ENCODE measurements around the gene CLEC12A. TPM values are rescaled to one million over a fixed set of nuclear protein-coding genes. Genes with fewer than 3 reads are reported as not detected.

CLEC12A gene
- under 1 TPM in 3 of 8 experiments, not detected in 5; 0.20 to 0.71 (median 0.37) TPM for total RNA-seq

DNA sequence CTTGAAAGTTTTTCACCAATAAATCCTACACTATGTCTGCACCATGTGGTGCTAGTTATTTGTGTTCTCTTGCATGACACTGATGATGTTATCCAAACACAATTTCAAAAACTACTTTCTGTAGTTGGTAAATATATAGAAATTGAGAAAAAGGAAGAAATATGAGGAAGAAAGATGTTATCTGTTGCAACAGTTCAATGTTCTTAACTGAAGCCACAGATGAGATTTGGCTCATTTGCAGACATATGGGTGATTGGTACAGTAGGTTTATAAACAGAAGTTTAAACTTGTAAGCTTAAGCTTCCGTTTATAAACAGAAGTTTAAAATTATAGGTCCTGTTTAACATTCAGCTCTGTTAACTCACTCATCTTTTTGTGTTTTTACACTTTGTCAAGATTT, at the start of gene CLEC12A:
Gene CLEC12A, plus strand, starts transcription at position 229 of the 400 bp plus-strand sequence. CDS start 188 bp downstream, outside the sequence.
- no peak within 1 kb of the TSS for H3K27ac ChIP-seq
- in situ Hi-C loops (cut with MboI; ENCODE audit: low pct_unique_long_range_greater_than_20kb in 2 of 9, low sequenced_read_pairs in 9 of 9, unreplicated experiment in 9 of 9) = no loop called here
- no peaks in the 10 kb centered on the region for H3K4me1 ChIP-seq (replicated peaks in 1 of 2)
- ATAC-seq (replicated peaks in 6 of 8) = no peak
- no peak within 1 kb of the TSS for H3K4me3 ChIP-seq
- 8 to 100% (median 60%) methylated on average over 1 of the region's 1 CpG; no CpG with 5 or more reads in 1 of the 10 experiments for WGBS, 10 experiments

DNA sequence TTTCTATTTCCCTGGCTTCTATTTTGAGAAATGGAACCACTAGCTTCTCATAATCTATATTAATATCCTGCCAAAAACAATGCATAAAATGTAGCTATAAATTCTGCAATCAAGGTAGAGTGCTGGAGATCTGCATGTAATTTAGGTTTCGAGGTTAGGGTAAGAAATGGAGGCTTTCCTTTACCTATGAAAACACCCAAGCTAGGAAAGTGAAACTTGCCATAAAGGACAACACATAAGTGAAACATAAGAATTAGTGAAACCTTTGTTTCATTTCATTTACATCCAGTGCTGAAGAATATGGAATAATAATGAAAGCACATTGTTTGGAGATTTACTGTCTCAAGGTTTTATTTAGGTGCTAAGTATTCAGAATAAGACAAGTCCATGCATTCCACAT, 48.8 kb upstream of the CLEC12A start:
- Histone ChIP-seq H3K4me1 (replicated peaks in 1 of 2) (no peaks in the 10 kb centered on the region), H3K27ac (no peak overlapping the region), H3K4me3 (no peak overlapping the region)
- ATAC-seq (replicated peaks in 6 of 8) = no peak
- WGBS, 10 experiments = 46 to 100% (median 86%) methylated on average over 1 of the region's 1 CpG; no CpG with 5 or more reads in 1 of the 10 experiments
- in situ Hi-C loops (cut with MboI; ENCODE audit: low pct_unique_long_range_greater_than_20kb in 2 of 9, low sequenced_read_pairs in 9 of 9, unreplicated experiment in 9 of 9) = no loop called here

DNA sequence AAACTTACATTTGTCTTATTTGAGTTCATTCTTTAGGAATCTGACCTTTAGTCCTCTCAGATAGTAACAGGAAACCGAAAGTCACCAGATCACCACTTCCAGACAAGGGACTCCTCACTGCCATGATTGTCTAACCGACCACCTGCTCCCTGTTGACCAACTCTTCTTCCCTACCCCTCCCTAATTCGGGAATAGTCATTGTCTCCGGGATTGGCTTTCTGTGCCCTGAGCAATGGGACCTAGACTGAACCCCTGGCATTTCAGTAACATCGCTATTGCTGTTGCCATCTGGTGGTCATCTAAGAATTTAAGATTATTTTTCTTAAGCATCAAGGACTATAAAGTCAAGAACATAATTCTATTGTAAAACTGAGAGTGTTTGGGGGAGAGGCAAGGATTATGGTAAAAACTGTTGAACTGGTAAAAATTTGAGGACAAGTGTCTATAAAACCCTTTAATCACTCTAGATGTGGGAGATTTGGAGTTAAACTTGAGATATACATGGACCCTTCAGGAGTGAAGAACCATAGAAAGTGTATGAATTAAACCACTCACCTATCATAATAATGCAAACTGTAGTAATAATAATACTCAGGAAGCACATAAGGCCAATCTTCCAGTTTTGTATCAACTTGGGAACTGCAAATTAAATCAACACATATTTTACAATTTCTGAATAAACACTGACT, 45.4 kb upstream of the CLEC12A start:
- Histone ChIP-seq H3K27ac (no peak overlapping the region), H3K4me3 (no peak overlapping the region), H3K4me1 (replicated peaks in 1 of 2) (no peaks in the 10 kb centered on the region)
- 0 to 46% (median 28%) methylated on average over 1 to 5 of the region's 5 CpGs; no CpG with 5 or more reads in 2 of the 10 experiments for WGBS, 10 experiments
- in situ Hi-C loops (cut with MboI; ENCODE audit: low pct_unique_long_range_greater_than_20kb in 2 of 9, low sequenced_read_pairs in 9 of 9, unreplicated experiment in 9 of 9) = loop anchor here in 3 of 9 experiments (25.0 kb wide), 2 partner anchors 114 to 211 kb away; partner anchors contain the start of gene CLEC7A (in 2 of the 3)
- peak in 4 of 8 experiments; percentile 24 to 73 (median 63) for ATAC-seq (replicated peaks in 6 of 8)

DNA sequence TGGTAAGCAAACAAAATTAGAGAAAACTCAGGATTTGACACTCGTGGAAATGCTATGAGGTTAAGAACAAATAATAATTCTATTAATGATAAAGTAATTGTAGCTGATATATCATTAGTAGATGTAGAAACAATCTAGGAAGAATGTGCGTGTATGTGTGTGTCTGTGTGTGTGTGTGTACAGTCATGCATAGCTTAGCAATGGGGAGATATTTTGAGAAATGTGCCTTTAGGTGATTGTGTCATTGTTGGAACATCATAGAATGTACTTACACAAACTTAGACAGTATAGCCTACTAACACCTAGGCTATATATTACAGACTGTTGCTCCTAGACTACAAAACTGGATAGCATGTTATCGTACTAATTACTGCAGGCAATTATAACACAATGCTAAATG, 44.3 kb upstream of the CLEC12A start:
- WGBS, 10 experiments = 14 to 100% (median 69%) methylated on average over 1 to 3 of the region's 3 CpGs
- in situ Hi-C loops (cut with MboI; ENCODE audit: low pct_unique_long_range_greater_than_20kb in 2 of 9, low sequenced_read_pairs in 9 of 9, unreplicated experiment in 9 of 9) = loop anchor here in 3 of 9 experiments (25.0 kb wide), 2 partner anchors 115 to 210 kb away; partner anchors contain the start of gene CLEC7A (in 2 of the 3)
- no peak overlapping the region for H3K4me3 ChIP-seq
- no peaks in the 10 kb centered on the region for H3K4me1 ChIP-seq (replicated peaks in 1 of 2)
- ATAC-seq (replicated peaks in 6 of 8) = no peak
- no peak overlapping the region for H3K27ac ChIP-seq

DNA sequence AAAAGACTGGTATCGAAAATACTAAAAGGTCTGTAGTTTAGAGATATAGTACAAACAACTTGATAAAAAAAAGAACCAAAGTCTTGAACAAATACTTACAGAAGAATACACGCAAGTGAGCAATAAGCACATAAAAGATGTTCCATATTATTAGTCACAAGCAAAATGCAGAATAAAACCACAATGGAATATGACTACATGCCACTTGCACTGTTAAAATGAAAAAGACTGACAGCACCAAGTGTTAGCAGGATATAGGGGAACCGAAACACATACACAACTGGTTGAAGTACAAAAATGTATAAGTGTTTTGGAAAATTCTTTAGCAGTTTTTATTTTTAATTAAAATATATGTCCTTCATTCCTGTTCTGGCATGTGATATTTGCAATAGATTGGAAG, 42.6 kb upstream of the CLEC12A start:
- no peaks in the 10 kb centered on the region for H3K4me1 ChIP-seq (replicated peaks in 1 of 2)
- H3K4me3 ChIP-seq = no peak overlapping the region
- in situ Hi-C loops (cut with MboI; ENCODE audit: low pct_unique_long_range_greater_than_20kb in 2 of 9, low sequenced_read_pairs in 9 of 9, unreplicated experiment in 9 of 9) = loop anchor here in 3 of 9 experiments (25.0 kb wide), 2 partner anchors 116 to 209 kb away; partner anchors contain the start of gene CLEC7A (in 2 of the 3)
- ATAC-seq (replicated peaks in 6 of 8) = peak in 1 of 8 experiments; percentile 31
- no peak overlapping the region for H3K27ac ChIP-seq
- WGBS, 10 experiments = 1 to 96% (median 80%) methylated on average over 2 to 3 of the region's 3 CpGs

DNA sequence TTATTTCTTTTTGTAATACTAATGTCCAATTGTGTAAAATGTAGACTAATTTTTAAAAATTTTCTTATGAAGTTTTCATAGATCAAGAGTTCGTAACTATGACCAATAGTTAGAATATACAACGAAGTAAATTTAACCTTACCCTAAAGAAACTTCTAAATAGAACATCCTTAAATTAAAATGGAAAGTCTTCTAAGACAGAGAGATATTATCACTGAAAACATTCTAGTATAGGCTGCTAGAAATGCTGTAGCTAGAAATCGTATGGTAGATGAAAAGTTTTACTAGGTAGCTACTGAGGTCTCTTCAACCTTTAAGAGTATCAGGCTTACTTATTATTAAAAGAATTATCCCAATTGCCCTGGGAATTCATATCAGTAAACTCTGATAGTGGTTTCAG, 40.0 kb upstream of the CLEC12A start:
- in situ Hi-C loops (cut with MboI; ENCODE audit: low pct_unique_long_range_greater_than_20kb in 2 of 9, low sequenced_read_pairs in 9 of 9, unreplicated experiment in 9 of 9) = loop anchor here in 3 of 9 experiments (25.0 kb wide), 2 partner anchors 119 to 206 kb away; partner anchors contain the start of gene CLEC7A (in 2 of the 3)
- ATAC-seq (replicated peaks in 6 of 8) = no peak
- no peak overlapping the region for H3K27ac ChIP-seq
- H3K4me1 ChIP-seq (replicated peaks in 1 of 2) = no peaks in the 10 kb centered on the region
- 0 to 88% (median 81%) methylated on average over 2 to 3 of the region's 3 CpGs for WGBS, 10 experiments
- H3K4me3 ChIP-seq = no peak overlapping the region

DNA sequence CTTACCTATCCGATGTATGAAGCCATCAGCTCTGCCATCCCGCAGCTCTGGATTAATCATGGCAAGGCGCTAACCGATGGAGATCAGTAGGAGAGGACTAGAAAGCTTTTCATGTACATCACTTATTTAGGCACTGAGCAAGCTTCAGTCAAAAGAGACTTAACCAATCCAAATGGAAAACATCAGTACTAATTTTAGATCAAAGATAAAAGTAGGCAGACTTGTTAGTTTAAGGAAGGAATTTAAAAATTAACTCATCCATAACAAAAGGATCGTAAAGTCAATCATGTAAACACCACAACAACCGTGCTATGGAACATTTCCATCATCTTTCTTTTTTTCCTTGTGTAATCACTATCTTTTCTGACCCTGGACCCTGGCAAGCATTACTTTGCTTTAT, 38.9 kb upstream of the CLEC12A start, which contains the start of gene CLEC2A:
Gene CLEC2A, minus strand, starts transcription at position 101 of the 400 bp plus-strand sequence. Its CDS starts 41 bp downstream, at position 60.
- 25 to 98% (median 89%) methylated on average over 2 to 6 of the region's 6 CpGs; no CpG with 5 or more reads in 1 of the 10 experiments for WGBS, 10 experiments
- no peak for ATAC-seq (replicated peaks in 6 of 8)
- Histone ChIP-seq H3K4me3 (no peak within 1 kb of the TSS), H3K27ac (no peak within 1 kb of the TSS), H3K4me1 (replicated peaks in 1 of 2) (no peaks in the 10 kb centered on the region)
- in situ Hi-C loops (cut with MboI; ENCODE audit: low pct_unique_long_range_greater_than_20kb in 2 of 9, low sequenced_read_pairs in 9 of 9, unreplicated experiment in 9 of 9) = loop anchor here in 3 of 9 experiments (25.0 kb wide), 2 partner anchors 120 to 205 kb away; partner anchors contain the start of gene CLEC7A (in 2 of the 3)

DNA sequence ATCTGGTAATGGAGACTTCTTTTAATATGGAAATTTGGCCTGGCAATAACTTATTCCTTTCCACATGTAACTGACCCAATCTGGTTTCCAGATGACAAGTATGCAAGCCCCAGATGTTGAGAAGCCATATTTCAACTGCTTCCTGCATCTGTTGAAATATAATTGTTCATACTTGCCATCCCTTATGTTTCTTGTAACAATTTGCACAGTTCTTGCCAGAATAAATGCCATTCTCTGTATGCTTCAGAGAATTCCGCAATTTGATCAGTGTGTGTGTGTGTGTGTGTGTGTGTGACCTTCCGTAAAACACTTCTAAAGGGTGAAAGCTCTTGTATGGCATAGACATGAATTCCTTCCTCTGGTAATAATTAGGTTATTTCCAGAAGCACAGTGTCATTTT, 37.3 kb upstream of the CLEC12A start:
- in situ Hi-C loops (cut with MboI; ENCODE audit: low pct_unique_long_range_greater_than_20kb in 2 of 9, low sequenced_read_pairs in 9 of 9, unreplicated experiment in 9 of 9) = loop anchor here in 3 of 9 experiments (25.0 kb wide), 2 partner anchors 122 to 203 kb away; partner anchors contain the start of gene CLEC7A (in 2 of the 3)
- 0 to 100% (median 100%) methylated on average over 1 to 2 of the region's 2 CpGs; no CpG with 5 or more reads in 4 of the 10 experiments for WGBS, 10 experiments
- no peak overlapping the region for H3K4me3 ChIP-seq
- peak in 3 of 8 experiments; percentile 77 to 83 (median 78) for ATAC-seq (replicated peaks in 6 of 8)
- H3K4me1 ChIP-seq (replicated peaks in 1 of 2) = no peaks in the 10 kb centered on the region
- H3K27ac ChIP-seq = no peak overlapping the region

DNA sequence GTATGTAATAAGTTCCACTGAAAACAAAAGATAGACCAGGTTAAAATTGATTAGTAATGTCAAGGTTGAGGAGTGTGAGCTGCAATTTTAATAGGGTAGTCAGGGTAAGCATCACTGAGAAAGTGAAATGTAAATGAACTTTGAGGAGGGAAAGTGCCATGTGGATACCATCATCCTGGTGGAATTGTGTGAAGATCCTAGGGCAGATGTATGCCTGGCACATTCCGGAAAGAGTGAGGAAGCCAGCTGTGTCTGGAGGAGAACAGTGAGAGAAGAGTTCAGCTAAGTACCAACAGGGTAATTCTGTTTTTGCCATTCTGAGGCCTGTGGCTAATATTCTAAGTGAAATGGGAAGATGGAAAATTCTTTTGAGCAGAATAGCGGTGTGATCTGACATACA, 36.2 kb upstream of the CLEC12A start:
- in situ Hi-C loops (cut with MboI; ENCODE audit: low pct_unique_long_range_greater_than_20kb in 2 of 9, low sequenced_read_pairs in 9 of 9, unreplicated experiment in 9 of 9) = loop anchor here in 3 of 9 experiments (25.0 kb wide), 2 partner anchors 123 to 202 kb away; partner anchors contain the start of gene CLEC7A (in 2 of the 3)
- no peak overlapping the region for H3K4me3 ChIP-seq
- H3K4me1 ChIP-seq (replicated peaks in 1 of 2) = no peaks in the 10 kb centered on the region
- H3K27ac ChIP-seq = no peak overlapping the region
- WGBS, 10 experiments = 60 to 100% (median 88%) methylated on average over 1 to 2 of the region's 2 CpGs; no CpG with 5 or more reads in 1 of the 10 experiments
- ATAC-seq (replicated peaks in 6 of 8) = no peak

DNA sequence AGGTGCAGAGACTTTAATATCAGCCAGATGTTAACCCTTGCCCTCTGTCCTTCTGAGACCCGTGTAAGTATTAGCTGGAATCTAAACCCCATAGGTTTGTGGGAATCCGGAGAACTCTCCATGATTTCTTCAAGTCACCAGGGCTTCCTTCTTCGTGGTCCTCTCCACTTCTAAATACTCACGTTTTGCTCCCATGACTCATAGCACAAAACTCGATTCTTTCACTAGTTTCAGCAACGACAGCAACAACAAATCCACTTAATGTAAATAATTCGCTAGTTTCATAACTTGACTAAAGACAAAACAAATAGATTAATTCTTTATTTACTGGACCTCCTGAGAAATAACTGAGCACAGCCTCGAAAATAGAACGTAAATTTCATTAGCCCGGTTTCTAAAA, 34.6 kb upstream of the CLEC12A start:
- ATAC-seq (replicated peaks in 6 of 8) = no peak
- in situ Hi-C loops (cut with MboI; ENCODE audit: low pct_unique_long_range_greater_than_20kb in 2 of 9, low sequenced_read_pairs in 9 of 9, unreplicated experiment in 9 of 9) = loop anchor here in 3 of 9 experiments (25.0 kb wide), 2 partner anchors 124 to 201 kb away; partner anchors contain the start of gene CLEC7A (in 2 of the 3)
- no peak overlapping the region for H3K27ac ChIP-seq
- no peak overlapping the region for H3K4me3 ChIP-seq
- 36 to 94% (median 89%) methylated on average over 1 to 10 of the region's 10 CpGs; no CpG with 5 or more reads in 1 of the 10 experiments for WGBS, 10 experiments
- H3K4me1 ChIP-seq (replicated peaks in 1 of 2) = no peaks in the 10 kb centered on the region

DNA sequence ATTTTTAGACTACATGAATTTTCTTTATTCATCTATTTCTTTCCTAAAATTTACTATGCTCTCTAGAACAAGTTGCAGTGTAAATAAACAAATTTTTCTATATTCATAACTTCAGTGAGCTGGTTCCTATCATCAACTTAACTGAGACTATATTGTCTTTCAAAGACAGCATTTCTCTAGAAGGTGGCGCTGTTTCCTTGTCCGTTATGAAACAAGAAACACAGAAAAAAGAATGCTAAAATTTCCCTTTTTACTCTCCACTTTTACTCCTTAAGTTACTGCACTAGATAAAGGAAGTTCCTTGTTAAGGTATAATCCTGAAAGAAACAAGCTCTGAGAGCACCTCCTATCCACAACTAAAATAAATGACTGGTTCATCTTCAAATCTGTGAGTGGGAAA, 30.8 kb upstream of the CLEC12A start:
- Histone ChIP-seq H3K4me3 (no peak overlapping the region), H3K4me1 (replicated peaks in 1 of 2) (no peaks in the 10 kb centered on the region), H3K27ac (no peak overlapping the region)
- ATAC-seq (replicated peaks in 6 of 8) = no peak
- WGBS, 10 experiments = 15 to 85% (median 55%) methylated on average over 2 of the region's 2 CpGs
- in situ Hi-C loops (cut with MboI; ENCODE audit: low pct_unique_long_range_greater_than_20kb in 2 of 9, low sequenced_read_pairs in 9 of 9, unreplicated experiment in 9 of 9) = loop anchor here in 3 of 9 experiments (25.0 kb wide), 2 partner anchors 128 to 197 kb away; partner anchors contain the start of gene CLEC7A (in 2 of the 3)

DNA sequence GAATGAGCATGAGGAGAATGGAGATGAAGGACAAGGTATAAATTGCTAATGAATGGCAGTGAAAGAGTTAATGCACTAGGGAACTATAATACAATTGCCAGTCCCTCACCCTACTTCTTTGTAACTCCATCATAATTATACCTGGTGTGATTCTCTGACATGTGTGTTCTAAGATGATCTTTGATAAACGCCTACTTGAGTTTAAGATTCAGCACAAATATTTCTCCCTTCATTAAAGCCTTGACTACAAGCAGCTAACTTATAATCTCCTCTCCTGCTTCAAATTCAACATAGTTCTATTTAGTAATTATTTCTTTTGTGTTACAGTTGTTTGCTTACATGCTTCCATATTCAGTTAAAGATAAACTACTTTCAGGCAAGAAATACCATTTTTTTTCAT, 29.4 kb upstream of the CLEC12A start:
- no peak overlapping the region for H3K4me3 ChIP-seq
- no peak overlapping the region for H3K27ac ChIP-seq
- in situ Hi-C loops (cut with MboI; ENCODE audit: low pct_unique_long_range_greater_than_20kb in 2 of 9, low sequenced_read_pairs in 9 of 9, unreplicated experiment in 9 of 9) = loop anchor here in 3 of 9 experiments (25.0 kb wide), 2 partner anchors 130 to 195 kb away; partner anchors contain the start of gene CLEC7A (in 2 of the 3)
- ATAC-seq (replicated peaks in 6 of 8) = no peak
- no peaks in the 10 kb centered on the region for H3K4me1 ChIP-seq (replicated peaks in 1 of 2)
- WGBS, 10 experiments = 80 to 100% (median 86%) methylated on average over 1 of the region's 1 CpG; no CpG with 5 or more reads in 5 of the 10 experiments

DNA sequence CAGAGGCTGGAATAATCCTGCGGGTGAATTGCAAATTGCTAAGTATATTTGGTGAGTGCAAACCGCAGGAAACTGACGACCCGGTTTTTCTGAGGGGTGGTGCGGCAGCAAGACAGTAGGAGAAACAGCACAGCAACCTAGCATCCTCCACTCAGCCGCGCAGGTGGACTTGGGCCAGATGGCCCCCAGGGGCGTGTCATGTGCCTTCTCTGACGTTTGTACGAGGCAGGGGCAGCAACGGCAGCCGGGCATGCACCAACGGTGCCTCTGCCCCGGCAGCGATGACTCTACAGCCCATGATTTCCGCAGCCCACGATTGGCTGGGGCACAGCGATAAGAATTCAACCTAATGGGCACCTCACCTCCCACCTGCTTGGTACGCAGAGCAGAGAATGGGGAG, 28.0 kb upstream of the CLEC12A start:
- no peak overlapping the region for H3K4me3 ChIP-seq
- no peak overlapping the region for H3K27ac ChIP-seq
- ATAC-seq (replicated peaks in 6 of 8) = no peak
- H3K4me1 ChIP-seq (replicated peaks in 1 of 2) = no peaks in the 10 kb centered on the region
- 55 to 100% (median 80%) methylated on average over 1 to 4 of the region's 19 CpGs; no CpG with 5 or more reads in 2 of the 10 experiments for WGBS, 10 experiments
- in situ Hi-C loops (cut with MboI; ENCODE audit: low pct_unique_long_range_greater_than_20kb in 2 of 9, low sequenced_read_pairs in 9 of 9, unreplicated experiment in 9 of 9) = loop anchor here in 3 of 9 experiments (25.0 kb wide), 2 partner anchors 131 to 194 kb away; partner anchors contain the start of gene CLEC7A (in 2 of the 3)

All from motor neuron (in vitro differentiated cells).